HG02678 (cell line): ENCODE results near the gene LRRC2.
"Not testable (repeated sequence)": the region's sequence is repeated elsewhere in the genome, so short reads cannot be mapped to it uniquely, and the experiment has no call there.

Experiments
- ATAC-seq: cut with Tn5 transposase; IDR thresholded peaks from one replicate; pipeline ENCODE4 v1.9.1; 2021; ENCODE audit warnings: mild to moderate bottlenecking, moderate library complexity; ENCODE audit not compliant: unreplicated experiment

The LRRC2 gene

GRCh38 chr3:46500656-46501635 lies 65.2 kb downstream of the LRRC2 start:
- peak; percentile 50 for ATAC-seq

- ATAC-seq, result no peak
Measured at GRCh38 chr3:46498916-46499519, 67.1 kb downstream of the LRRC2 start.

- no peak for ATAC-seq
Measured at GRCh38 chr3:46497556-46498265, 68.4 kb downstream of the LRRC2 start, which contains the start of gene RTP3. TSS of gene RTP3 (plus strand) at chr3:46497976. CDS start at chr3:46498063, 87 bp downstream.

GRCh38 chr3:46496746-46497555 lies 69.2 kb downstream of the LRRC2 start:
- no peak for ATAC-seq

GRCh38 chr3:46495901-46496456 lies 70.1 kb downstream of the LRRC2 start:
- ATAC-seq, result no peak

DNA sequence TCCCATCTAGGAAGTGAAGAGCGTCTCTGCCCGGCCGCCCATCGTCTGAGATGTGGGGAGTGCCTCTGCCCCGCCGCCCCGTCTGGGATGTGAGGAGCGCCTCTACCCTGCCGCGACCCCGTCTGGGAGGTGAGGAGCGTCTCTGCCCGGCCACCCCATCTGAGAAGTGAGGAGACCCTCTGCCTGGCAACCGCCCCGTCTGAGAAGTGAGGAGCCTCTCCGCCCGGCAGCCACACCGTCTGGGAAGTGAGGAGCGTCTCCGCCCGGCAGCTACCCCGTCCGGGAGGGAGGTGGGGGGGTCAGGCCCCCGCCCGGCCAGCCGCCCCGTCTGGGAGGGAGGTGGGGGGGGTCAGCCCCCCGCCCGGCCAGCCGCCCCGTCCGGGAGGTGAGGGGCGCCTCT lies 71.6 kb downstream of the LRRC2 start:
- not testable (repeated sequence) for ATAC-seq

- no peak for ATAC-seq
Measured at GRCh38 chr3:46492890-46493547, 73.1 kb downstream of the LRRC2 start.

DNA sequence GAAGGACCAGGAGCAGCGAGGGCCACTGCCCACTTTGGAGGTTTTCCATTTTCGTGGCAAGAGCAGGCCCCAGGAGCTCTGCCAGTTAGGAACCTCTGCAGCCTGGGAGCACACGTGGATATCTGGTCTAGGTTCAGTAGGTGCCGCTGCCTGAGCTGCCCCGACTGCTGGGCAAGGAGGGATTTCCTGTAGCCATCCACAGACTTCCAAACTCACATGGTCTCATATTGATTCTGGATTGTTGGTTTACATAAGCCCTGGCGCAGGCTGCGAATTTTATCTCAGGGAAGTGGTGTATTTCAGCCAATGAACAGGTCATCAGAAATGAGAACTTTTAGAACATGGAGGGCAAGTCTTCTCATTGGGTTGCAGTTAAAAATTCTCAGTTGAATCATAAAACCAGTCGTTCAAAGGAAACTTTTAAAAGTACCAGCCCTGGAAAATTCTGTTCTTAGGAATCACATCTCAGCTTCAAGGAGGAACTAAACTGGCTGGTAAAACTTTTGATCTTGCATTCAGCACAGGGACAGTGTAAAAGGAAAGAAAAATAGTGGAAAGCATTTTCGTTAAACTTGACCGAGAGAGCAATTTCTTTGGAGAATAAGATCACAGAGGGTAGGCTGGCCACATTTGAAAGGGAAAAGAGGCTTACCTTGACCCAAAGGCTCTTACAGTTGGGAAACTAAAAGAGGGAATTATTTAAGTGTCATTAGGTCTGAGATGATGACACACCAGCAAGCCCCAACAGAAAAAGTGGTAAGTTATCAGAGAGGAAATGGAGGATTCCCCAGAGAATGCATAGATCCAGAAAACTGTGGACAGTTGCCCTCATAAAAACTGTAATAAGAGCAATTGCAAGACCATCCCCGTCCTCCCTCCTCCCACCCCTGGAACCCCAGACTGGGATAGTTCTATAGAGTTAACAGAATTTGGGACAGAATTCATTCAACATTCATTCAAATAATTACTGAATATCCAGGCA lies 74.7 kb downstream of the LRRC2 start:
- ATAC-seq, result no peak

DNA sequence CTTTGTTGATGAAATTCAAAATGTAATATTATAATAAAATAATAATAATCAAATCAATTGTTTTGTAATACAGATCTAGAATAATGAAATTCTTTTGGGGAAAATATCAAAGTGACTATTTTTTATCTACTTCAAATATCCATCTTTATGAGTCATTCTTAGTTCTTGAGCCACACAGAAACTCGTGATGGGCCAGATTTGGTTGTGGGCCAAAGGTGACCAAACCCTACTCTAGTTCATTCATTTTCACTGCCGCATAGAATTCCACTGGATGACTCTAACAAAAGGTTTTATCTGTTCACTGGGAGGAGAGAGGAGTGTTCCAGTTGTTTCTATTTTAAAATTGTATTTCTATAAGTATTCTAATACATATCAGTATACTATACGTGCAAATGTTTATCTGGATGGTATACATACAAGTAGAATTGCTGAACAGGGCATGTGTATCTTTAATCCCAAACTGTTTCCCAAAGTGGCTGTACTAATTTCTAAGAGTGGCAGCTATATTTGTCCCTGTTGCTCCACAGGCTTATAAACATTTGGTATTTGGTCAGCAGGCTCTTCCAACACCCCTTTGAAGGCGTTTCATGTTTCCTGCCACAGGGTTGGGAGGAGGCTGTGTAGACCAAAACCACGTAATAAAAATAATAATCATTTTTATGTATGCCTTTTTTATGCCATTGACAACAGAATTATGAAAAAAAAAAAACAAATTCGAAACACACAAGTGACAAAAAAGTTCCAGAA lies 75.6 kb downstream of the LRRC2 start:
- ATAC-seq, result no peak

GRCh38 chr3:46489875-46490274 lies 76.2 kb downstream of the LRRC2 start:
- no peak for ATAC-seq

DNA sequence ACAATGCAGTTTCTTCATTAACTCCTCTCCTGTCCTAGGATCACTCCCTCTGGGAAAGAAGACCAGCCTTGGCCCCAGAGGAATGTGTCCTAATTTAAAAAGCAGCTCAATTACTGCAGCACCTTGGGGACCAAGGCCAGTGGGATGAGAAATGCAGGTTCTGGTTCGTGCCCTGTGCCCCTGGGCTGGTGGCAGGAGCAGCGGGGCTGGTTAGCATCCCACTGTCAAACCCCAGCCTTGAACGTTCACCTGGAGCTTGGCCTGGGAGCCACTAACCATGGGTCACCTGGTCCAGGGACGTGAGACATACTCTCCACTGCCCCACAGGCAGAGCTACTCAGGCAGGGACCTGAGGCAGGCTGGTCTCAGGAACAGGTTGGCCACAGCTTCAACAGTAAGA lies 76.7 kb downstream of the LRRC2 start:
- no peak for ATAC-seq

- ATAC-seq, result peak; percentile 91
Measured at GRCh38 chr3:46488735-46489361, 77.3 kb downstream of the LRRC2 start.

DNA sequence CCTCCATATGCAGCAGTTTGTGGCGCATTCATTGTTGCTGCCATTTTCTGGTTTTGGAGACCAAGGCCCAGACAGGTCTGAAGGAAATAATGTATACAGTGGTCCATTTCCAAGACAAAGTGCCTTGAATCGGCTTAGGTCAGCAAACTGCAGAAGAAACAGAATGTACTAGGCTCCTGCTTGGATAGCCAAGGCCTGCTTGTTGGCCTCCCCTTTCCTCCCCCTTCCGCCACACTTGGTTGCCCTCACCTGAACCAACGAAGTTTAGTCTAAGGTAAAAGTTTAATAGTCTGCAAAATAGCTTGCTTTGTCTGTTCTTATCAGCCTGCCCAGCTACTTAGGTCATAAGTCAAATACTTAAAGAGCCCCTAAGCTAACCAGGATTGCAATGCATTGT lies 80.3 kb downstream of the LRRC2 start:
- ATAC-seq, result no peak

DNA sequence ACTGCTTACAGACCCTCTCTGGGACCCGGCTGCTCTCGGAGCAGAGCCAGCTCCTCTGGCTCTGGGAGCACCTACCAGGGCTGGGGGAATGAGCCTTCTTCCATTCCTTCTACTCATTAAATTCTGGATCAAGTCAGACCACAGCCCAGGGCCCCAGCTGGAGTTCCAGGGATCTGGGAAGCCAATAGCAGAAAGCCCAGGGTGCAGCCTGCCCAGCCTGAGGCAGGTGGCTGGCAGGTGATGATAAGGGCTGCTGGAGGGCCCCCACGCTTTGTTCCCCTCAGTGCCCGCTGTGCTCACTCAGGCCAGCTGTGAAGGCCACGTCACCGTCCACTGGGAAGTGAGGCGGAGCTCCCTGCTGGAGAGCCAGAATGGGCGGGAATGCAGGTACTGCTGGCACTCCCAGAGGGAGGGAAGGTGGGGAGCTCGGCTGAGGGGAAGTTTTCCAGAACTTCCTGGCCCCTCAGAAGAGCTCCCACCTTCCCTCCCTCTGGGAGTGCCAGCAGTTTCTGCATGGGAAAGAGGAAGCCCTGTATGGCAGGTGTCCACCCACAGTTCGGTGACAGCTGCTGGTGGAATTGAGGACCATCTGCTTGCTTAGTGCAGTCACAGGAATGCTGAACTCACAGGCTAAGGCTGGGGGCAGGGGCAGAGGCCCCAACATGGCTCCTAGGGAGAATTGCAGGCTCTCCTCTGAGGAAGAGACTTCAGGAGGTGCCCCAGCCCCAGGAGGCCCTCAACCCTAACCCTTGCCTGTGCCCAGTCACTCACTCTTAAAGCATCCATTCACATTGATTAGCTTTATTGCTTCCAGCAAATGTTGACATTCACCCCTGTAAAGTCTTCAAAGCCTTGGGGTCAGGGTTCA lies 81.0 kb downstream of the LRRC2 start:
- no peak for ATAC-seq

DNA sequence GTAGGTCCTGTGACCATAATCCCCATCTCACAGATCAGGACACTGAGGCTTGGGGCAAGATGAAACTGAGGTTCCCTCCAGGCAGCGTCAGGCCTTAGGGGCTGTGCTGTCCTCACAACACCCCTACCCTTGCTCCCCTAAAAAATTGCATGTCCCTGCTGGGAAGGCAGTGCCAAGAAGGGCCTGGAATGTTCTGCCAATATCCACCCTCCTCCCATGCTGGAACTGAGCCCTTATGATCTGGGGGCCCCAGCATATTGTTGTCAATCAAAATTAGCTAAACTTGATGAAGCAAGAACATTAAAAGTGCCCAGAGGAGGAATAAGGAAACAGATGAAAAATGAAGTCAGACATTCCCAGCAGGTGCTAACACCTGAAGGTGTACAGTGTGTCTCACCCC lies 81.7 kb downstream of the LRRC2 start:
- no peak for ATAC-seq

GRCh38 chr3:46483825-46484224 lies 82.3 kb downstream of the LRRC2 start:
- no peak for ATAC-seq
